NCI-H2107 treated with DMSO at 0.1 percent for 48 hours (cell line): ENCODE data around the gene NSL1.
"Not testable (repeated sequence)": the region's sequence is repeated elsewhere in the genome, so short reads cannot be mapped to it uniquely, and the experiment has no call there.

ENCODE experiments used
- DNase-seq: peaks from one replicate; lab custom pipeline; 2025; ENCODE audit not compliant: unreplicated experiment; lab: John Stamatoyannopoulos, UW

NSL1 gene

DNA sequence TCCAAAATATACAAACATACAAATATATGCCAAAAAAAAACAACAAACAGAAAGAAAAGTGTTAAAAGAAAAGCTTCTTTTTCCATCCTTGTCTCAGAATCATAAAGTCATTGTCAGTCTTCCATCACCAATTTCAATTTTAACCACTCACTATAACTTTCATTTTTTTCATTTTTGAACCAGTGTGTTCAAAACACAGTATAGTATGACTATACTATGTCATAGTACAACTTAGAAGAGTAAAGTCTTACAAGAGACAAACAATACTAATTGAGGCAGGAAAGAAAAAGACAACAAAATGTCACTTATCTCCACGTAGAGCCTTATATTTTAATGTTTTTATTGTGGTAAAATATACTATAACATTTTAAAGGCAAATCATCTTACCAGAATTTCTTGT, 7.6 kb downstream of the NSL1 start:
- DNase-seq: no peak

GRCh38 chr1:212782422-212783154, 9.0 kb downstream of the NSL1 start:
- peak; percentile 37 for DNase-seq

DNA sequence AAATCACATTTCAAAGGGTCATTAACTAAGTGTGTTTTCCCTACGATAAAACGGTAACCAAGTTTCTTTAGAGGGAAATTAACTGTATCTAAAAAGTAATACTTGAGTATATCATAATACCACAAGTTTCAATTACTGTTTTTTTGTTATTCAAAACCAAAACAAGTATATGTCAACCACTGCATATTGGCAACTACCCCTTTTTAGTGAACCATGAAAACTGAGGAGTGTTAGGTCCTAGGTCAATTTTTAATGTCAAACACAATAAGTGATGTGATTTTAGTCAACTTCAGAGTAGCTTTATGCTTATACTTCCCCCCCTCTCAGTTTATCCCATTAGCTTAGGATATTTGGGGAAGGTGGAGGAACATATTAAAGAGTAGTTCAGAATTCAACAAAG, 10.4 kb downstream of the NSL1 start:
- no peak for DNase-seq

DNA sequence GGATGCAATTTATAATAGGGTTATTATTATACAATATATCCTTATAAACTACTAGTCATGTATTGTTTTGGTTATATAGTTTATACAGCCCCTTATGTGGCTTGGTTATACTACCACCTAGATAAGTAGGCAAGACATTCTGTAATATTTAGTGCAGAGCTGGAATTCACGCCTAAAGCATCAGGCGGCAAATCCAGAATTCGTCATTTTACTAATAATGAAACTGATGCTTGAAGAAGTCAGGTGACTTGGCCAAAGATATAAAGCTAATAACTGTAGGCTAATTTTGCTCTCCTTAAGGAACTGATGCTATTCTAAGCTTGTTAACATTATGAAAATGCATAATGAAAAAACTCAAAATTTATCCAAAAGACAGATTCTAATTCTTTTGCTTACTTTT, 10.8 kb downstream of the NSL1 start:
- DNase-seq: no peak

- DNase-seq: not testable (repeated sequence)
These were observed 12.5 kb downstream of the NSL1 start for GRCh38 chr1:212779086-212779485.

GRCh38 chr1:212777151-212777550, 14.4 kb downstream of the NSL1 start:
- no peak for DNase-seq

- no peak for DNase-seq
These were observed 16.3 kb downstream of the NSL1 start for GRCh38 chr1:212775241-212775640.

DNA sequence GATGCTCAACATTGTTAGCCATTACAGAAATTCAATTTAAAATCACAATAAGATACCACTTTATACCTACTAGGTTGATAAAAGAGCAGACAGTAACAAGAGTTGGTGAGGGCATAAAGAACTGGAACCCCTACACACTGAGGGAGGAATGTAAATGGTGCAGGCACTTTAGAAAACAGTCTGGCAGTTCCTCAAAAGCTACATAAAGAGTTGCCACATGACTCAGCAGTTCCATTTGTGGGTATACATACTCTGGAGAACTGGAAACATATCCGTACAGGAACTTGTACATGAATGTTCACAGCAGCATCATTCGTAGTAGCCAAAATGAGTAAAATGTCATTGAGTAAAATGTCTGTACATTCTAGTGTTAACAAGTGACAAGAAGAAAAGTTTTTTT, 17.0 kb downstream of the NSL1 start:
- no peak for DNase-seq

DNA sequence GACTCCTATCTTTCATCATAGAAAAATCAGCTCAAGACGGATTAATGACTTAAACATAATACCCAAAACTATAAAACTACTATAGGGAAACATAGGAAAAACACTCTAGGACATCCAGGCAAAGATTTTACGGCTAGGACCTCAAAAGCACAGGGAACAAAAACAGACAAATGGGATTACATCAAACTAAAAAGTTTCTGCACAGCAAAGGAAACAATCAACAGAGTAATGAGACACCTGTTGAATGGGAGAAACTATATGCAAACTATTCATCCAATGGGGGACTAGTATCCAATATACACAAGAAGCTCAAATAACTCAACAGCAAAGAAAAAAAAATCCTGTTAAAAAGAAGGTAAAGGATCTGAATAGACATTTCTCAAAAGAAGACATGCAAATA, 18.6 kb downstream of the NSL1 start:
- DNase-seq: no peak

DNA sequence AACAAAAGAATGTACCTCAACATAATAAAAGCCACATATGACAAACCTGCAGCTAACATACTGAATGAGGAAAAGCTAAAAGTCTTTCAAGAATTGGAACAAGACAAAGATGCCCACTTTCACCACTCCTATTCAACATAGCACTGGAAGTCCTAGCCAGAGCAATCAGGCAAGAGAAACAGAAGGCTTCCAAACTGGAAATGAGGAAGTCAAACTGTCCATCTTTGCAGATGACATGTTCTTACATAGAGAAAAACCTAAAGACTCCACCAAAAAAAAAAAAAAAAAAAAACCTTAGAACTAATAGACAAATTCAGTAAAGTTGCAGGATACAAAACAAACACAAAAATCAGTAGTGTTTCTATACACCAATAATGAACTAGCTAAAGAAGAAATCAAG, 20.2 kb downstream of the NSL1 start:
- DNase-seq: no peak

- no peak for DNase-seq
These were observed 22.0 kb downstream of the NSL1 start for GRCh38 chr1:212769459-212770167.

DNA sequence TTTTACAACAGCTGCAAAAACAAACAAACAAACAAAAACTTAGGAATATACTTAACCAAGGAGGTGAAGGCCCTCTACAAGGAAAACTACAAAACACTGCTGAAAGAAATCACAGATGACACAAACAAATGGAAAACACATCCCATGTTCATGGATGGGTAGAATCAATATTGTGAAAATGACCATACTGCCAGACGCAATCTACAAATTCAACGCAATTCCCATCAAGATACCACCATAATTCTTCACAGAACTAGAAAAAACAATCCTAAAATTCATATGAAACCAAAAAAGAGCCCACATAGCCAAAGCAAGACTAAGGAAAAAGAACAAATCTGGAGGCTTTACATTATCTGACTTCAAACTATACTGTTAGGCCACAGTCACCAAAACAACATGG, 24.8 kb downstream of the NSL1 start:
- DNase-seq: not testable (repeated sequence)

DNA sequence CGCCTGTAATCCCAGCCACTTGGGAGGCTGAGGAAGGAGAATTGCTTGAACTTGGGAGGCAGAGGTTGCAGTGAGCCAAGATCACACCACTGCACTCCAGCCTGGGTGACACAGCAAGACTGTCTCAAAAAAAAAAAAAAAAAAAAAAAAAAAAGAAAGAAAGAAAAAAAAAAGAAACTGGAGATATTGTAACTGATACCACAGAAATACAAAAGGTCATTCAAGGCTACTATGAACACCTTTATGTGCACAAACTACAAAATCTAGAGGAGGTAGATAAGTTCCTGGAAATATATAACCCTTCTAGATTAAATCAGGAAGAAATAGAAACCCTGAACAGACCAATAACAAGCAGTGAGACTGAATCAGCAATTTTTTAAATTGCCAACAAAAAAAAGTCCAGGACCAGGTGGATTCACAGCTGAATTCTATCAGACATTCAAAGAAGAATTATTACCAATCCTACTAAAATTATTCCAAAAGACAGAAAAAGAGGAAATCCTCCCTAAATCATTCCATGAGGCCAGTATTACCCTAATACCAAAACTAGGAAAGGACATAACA, 26.8 kb downstream of the NSL1 start:
- not testable (repeated sequence) for DNase-seq

DNA sequence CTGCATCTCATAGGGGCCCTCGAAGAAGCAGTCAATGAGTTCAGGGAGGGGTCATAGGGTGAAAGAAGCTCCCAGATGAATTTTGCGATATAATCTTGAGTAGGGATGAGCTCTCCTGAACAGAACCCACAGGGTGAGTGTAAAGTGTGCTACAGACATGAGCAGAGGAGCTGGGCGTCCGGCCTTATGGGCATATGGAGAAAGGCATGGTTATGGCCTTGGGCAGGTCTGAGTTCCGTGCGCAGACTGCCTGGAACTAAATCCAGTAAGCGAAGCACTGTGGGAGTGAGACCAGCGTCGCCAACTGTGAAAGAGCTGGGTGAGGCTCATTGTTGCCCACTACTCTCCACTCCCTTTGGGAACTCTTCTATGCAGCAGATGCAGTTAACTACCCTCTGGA, 28.7 kb downstream of the NSL1 start:
- DNase-seq: no peak

DNA sequence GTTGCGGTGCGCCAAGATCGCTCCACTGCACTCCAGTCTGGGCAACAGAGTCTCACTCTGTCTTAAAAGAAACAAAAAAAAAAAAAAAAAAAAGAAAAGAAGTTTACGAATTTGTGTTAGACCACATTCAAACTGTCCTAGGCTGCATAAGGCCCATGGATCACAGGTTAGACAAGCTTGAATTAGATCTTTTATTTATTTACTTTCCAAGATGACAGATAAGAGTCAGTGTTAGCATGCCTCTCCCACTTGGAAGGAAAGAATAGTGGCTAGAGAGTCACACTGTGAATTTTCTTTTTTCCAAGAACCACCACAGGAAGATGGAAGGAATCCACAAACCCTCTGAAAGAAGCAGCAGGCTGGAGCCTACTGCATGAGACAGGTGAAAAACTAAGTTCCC, 29.3 kb downstream of the NSL1 start:
- DNase-seq: no peak

- DNase-seq: no peak
These were observed 31.3 kb downstream of the NSL1 start for GRCh38 chr1:212760126-212760823.

DNA sequence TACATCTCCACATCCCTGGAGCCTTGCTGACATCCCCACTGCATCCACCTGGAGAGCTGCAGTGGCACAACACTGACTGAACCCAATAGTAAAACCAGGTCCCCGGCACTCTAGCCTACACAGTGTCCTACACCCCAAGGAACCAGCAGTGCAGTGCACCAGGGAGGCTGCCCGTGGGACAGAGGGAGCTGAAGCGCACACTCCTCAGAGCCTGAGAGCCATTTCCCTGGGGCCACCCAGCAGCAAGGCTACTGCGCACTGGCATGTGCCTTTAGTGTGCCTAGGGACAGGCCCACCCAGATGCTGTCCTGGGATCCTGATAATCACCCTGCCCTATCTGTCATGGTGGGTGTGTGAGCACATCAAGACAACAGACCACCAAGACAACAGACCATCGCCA, 31.9 kb downstream of the NSL1 start:
- DNase-seq: no peak

GRCh38 chr1:212754680-212755079, 36.9 kb downstream of the NSL1 start:
- DNase-seq: no peak

DNA sequence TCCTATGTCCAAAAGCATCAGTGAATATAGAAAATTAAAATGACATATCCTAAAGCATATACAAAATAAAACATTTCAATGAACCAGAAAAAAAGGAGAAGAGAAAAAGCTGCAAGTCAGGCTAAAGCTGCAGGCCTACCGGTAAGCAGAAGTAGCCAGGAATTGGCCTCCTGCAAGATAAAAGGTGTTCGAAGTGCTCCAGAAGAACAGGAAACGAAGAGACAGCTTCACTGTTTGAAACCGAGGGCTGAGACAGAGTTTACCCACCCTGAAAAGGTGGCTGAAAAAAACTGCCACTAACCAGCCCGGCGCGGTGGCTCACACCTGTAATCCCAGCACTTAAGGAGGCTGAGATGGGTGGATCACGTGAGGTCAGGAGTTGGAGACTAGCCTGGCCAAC, 37.4 kb downstream of the NSL1 start:
- DNase-seq: no peak

- no peak for DNase-seq
These were observed 37.8 kb downstream of the NSL1 start for GRCh38 chr1:212753749-212754148.

DNA sequence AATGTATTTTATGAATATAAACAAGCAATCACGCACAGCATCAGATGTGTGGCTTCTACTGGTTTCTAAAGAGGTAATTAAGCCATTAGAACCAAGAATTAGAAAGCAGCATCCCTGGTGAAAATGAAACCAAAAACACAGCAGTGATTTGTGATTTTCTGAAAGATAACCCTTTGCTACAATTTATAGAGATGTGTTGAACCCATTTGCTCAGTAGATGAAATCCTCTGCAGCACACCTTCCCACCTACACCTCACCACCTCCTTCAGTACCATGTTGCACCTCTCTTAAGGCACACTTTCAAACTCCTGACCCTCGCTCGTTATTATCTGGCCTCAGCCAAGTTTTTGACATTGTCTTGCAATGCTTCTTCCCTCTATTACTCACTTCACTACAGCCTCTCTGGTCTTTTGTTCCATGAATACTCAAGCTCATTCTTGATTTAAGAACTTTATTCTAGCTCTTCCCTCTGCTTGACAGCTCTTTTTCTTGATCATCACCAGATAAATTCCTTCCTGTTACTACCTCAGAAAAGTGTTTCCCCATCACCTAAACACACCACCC, 38.6 kb downstream of the NSL1 start:
- no peak for DNase-seq
